NCI-H146 treated with DMSO at 0.1 percent for 48 hours (cell line): ENCODE results near the gene ARFGAP1.

Source experiments
- DNase-seq: peaks from one replicate; lab custom pipeline; 2025; ENCODE audit not compliant: unreplicated experiment; lab: John Stamatoyannopoulos, UW

The ARFGAP1 gene

GRCh38 chr20:63259734-63260460 is 12.7 kb upstream of the ARFGAP1 start:
- no peak for DNase-seq

- no peak for DNase-seq
Observed at GRCh38 chr20:63260521-63260920, 12.1 kb upstream of the ARFGAP1 start.

GRCh38 chr20:63261060-63261794 is 11.4 kb upstream of the ARFGAP1 start:
- no peak for DNase-seq

GRCh38 chr20:63261795-63262528 is 10.7 kb upstream of the ARFGAP1 start:
- no peak for DNase-seq

GRCh38 chr20:63262836-63263235 is 9.8 kb upstream of the ARFGAP1 start:
- no peak for DNase-seq

GRCh38 chr20:63264000-63264399 is 8.6 kb upstream of the ARFGAP1 start:
- DNase-seq, result no peak

- DNase-seq, result no peak
Observed at GRCh38 chr20:63264519-63264918, 8.1 kb upstream of the ARFGAP1 start.

GRCh38 chr20:63265891-63266515 is 6.6 kb upstream of the ARFGAP1 start:
- no peak for DNase-seq

- no peak for DNase-seq
Observed at GRCh38 chr20:63267691-63268090, 4.9 kb upstream of the ARFGAP1 start.

GRCh38 chr20:63268256-63268655 is 4.4 kb upstream of the ARFGAP1 start:
- no peak for DNase-seq

- DNase-seq, result no peak
Observed at GRCh38 chr20:63268671-63269439, 3.8 kb upstream of the ARFGAP1 start.

GRCh38 chr20:63269724-63270123 is 2.9 kb upstream of the ARFGAP1 start:
- DNase-seq, result no peak

GRCh38 chr20:63270606-63271325 is 1.8 kb upstream of the ARFGAP1 start:
- no peak for DNase-seq

- DNase-seq, result no peak
Observed at GRCh38 chr20:63273059-63273579, 506 bp downstream of the ARFGAP1 start.

GRCh38 chr20:63273635-63274380 is 1.2 kb downstream of the ARFGAP1 start:
- DNase-seq, result no peak

GRCh38 chr20:63274381-63275228 is 2.0 kb downstream of the ARFGAP1 start:
- no peak for DNase-seq

GRCh38 chr20:63275825-63276224 is 3.2 kb downstream of the ARFGAP1 start:
- DNase-seq, result no peak

- no peak for DNase-seq
Observed at GRCh38 chr20:63276956-63277355, 4.3 kb downstream of the ARFGAP1 start.
